Hepatocyte (in vitro differentiated cells): ENCODE results near the gene C5orf58.

Source experiments
- CTCF ChIP-seq: fragments of 200-600 bp; sonication (generic); IDR thresholded peaks from 2 replicates; pipeline ENCODE4 v1.5.1; 2016; ENCODE audit warnings: antibody characterized with exemption, mild to moderate bottlenecking; ENCODE audit not compliant: poor library complexity
- EZH2phosphoT487 ChIP-seq: fragments of 200-600 bp; sonication (generic); IDR thresholded peaks from one replicate; pipeline ENCODE4 v1.6.1; 2018; ENCODE audit warnings: antibody characterized with exemption, mild to moderate bottlenecking, low read depth, moderate library complexity; ENCODE audit not compliant: unreplicated experiment, severe bottlenecking

GRCh38 chr5:170288551-170288950 is 55.8 kb downstream of the C5orf58 start:
- no peak for TF ChIP-seq CTCF
- TF ChIP-seq EZH2phosphoT487: no peak
